Gastrocnemius medialis (tissue), 4 donors: Measurements from ENCODE around the gene PRKD1.

Experiments used
- POLR2A ChIP-seq, 2 donors: fragments of 450-650 bp; IDR thresholded peaks; one replicate each; pipeline ENCODE4 v1.6.1; 2017; ENCODE audit warnings: antibody characterized with exemption in 2 of 2, mild to moderate bottlenecking in 2 of 2, moderate library complexity in 2 of 2
- TF ChIP-seq, protein P1 (sequence below), 5 experiments: fragments of 450-650 bp in 3 of 5; fragments of 200-600 bp in 2 of 5; sonication (generic) in 2 of 5; IDR thresholded peaks in 4 of 5; conservative IDR thresholded peaks in 1 of 5; 1 replicate in 4 of 5; 2 replicates in 1 of 5; pipeline ENCODE4 v1.5.1; 2016 to 2019; ENCODE audit warnings: antibody characterized with exemption in 5 of 5, mild to moderate bottlenecking in 3 of 5, moderate library complexity in 3 of 5

- TF ChIP-seq, protein P1, sequence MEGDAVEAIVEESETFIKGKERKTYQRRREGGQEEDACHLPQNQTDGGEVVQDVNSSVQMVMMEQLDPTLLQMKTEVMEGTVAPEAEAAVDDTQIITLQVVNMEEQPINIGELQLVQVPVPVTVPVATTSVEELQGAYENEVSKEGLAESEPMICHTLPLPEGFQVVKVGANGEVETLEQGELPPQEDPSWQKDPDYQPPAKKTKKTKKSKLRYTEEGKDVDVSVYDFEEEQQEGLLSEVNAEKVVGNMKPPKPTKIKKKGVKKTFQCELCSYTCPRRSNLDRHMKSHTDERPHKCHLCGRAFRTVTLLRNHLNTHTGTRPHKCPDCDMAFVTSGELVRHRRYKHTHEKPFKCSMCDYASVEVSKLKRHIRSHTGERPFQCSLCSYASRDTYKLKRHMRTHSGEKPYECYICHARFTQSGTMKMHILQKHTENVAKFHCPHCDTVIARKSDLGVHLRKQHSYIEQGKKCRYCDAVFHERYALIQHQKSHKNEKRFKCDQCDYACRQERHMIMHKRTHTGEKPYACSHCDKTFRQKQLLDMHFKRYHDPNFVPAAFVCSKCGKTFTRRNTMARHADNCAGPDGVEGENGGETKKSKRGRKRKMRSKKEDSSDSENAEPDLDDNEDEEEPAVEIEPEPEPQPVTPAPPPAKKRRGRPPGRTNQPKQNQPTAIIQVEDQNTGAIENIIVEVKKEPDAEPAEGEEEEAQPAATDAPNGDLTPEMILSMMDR (IDR thresholded peaks at IDR 0.05 in 4 of 5, conservative IDR thresholded peaks at IDR 0.05 in 1 of 5): no peak
- TF ChIP-seq POLR2A (IDR thresholded peaks at IDR 0.05): no peak
Observed at GRCh38 chr14:29709490-29709889, 218.2 kb downstream of the PRKD1 start.
